Measurements from ENCODE around the gene TBX20. TPM values are rescaled to one million over a fixed set of nuclear protein-coding genes. Genes with fewer than 3 reads are reported as not detected.
"Not testable (repeated sequence)": the region's sequence is repeated elsewhere in the genome, so short reads cannot be mapped to it uniquely, and the experiment has no call there.

TBX20 gene
- total RNA-seq, 1 experiment from 2014 or later, result not detected

- not testable (repeated sequence) for H2BK15ac ChIP-seq (ENCODE audit: low read depth, low read length); H2BK120ac ChIP-seq (ENCODE audit: low read depth, low read length, poor library complexity, severe bottlenecking); H4K5ac ChIP-seq (ENCODE audit: insufficient read length, low read depth, low read length); H3K9me3 ChIP-seq (ENCODE audit: control insufficient read depth, low read depth, low read length); H3K23ac ChIP-seq (ENCODE audit: insufficient read length, low read depth, low read length); H2BK20ac ChIP-seq (ENCODE audit: low read depth, low read length, poor library complexity, severe bottlenecking); H3K4me2 ChIP-seq (ENCODE audit: insufficient read depth, insufficient read length, low read length); H3K4me1 Mint-ChIP-seq; H3K4ac ChIP-seq (ENCODE audit: low read depth, low read length); H3K4me1 ChIP-seq (ENCODE audit: insufficient read depth, low read length); H3K79me2 ChIP-seq (ENCODE audit: insufficient read depth, low read length); H4K8ac ChIP-seq (replicated peaks; ENCODE audit: insufficient read length, low read depth, low read length); H3K9ac ChIP-seq (ENCODE audit: extremely low read depth, insufficient read length, low read length); H3K79me1 ChIP-seq (ENCODE audit: insufficient read depth, low read depth, low read length, poor library complexity, severe bottlenecking); H3T11ph ChIP-seq (ENCODE audit: low read length); H3K27ac Mint-ChIP-seq; H3K27me3 ChIP-seq (ENCODE audit: insufficient read depth, low read length); DNase-seq; H3K27me3 Mint-ChIP-seq (ENCODE audit: low read depth); H2BK5ac ChIP-seq (ENCODE audit: insufficient read length, low read length); H3K56ac ChIP-seq (ENCODE audit: insufficient read length, low read depth, low read length); H4K91ac ChIP-seq (ENCODE audit: insufficient read length, low read depth, low read length); H3K9me3 Mint-ChIP-seq; H3K27ac ChIP-seq (ENCODE audit: insufficient read length, low read depth, low read length); H3K4me3 Mint-ChIP-seq; H4K20me1 ChIP-seq (ENCODE audit: control insufficient read depth, insufficient read depth, insufficient read length); H2BK12ac ChIP-seq (ENCODE audit: insufficient read length, low read depth, low read length); H3K23me2 ChIP-seq (ENCODE audit: insufficient read length, low read depth, low read length, poor library complexity, severe bottlenecking); H3K18ac ChIP-seq (ENCODE audit: insufficient read length, low read depth, low read length); H3K36me3 Mint-ChIP-seq (ENCODE audit: insufficient read depth in 1 of 3, low read depth in 3 of 3); H2AK5ac ChIP-seq (ENCODE audit: insufficient read length, low read length); H2AFZ ChIP-seq (ENCODE audit: low read length); H3K14ac ChIP-seq (ENCODE audit: insufficient read depth, low read length)
- no CpG with 5 or more reads among the region's 1 CpG for WGBS (ENCODE audit: extremely low coverage, insufficient read length, low lambda C conversion rate)
These were observed 86.7 kb downstream of the TBX20 start for GRCh38 chr7:35167158-35167557.

DNA sequence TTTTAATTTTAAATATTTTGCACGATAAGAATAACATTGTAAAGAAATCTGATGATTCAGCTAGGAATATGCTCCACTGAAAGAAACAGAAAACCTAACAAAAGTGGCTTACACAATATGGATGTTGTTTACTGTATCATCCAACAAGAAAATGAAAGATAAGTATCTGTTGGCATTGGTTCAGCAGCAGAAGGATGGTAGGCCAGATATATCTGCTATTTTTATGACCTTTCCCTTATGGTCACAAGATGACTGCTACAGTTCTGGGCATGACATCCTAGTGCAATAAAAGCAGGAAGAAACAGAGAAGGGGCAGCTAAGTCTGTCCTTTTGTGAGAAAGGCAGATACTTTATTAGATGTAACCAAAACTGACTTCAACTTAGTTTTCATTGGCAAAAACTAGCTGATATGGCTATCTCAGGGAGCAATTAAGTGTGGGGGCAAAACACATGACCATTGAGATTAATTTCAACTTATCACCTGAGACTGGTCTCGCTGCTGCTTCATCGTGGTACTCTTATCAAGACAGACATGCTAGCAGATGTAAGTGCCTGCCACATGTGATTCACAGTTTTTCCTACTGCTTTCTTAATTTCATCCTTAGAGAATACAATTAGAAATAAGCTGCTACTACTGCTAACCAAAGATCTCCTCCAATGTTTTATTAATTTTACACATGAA is 92.7 kb downstream of the TBX20 start:
- H3K79me2 ChIP-seq (ENCODE audit: insufficient read depth, low read length); H3K27me3 ChIP-seq (ENCODE audit: insufficient read depth, low read length); H3K4me1 Mint-ChIP-seq; H3K36me3 Mint-ChIP-seq (ENCODE audit: insufficient read depth in 1 of 3, low read depth in 3 of 3); H4K20me1 ChIP-seq (ENCODE audit: control insufficient read depth, insufficient read depth, insufficient read length); H2AK5ac ChIP-seq (ENCODE audit: insufficient read length, low read length); H3K27me3 Mint-ChIP-seq (ENCODE audit: low read depth); H3K14ac ChIP-seq (ENCODE audit: insufficient read depth, low read length); H4K8ac ChIP-seq (replicated peaks; ENCODE audit: insufficient read length, low read depth, low read length); H3K23ac ChIP-seq (ENCODE audit: insufficient read length, low read depth, low read length); H4K91ac ChIP-seq (ENCODE audit: insufficient read length, low read depth, low read length); H2BK120ac ChIP-seq (ENCODE audit: low read depth, low read length, poor library complexity, severe bottlenecking); H3K23me2 ChIP-seq (ENCODE audit: insufficient read length, low read depth, low read length, poor library complexity, severe bottlenecking); H2AFZ ChIP-seq (ENCODE audit: low read length); H2BK15ac ChIP-seq (ENCODE audit: low read depth, low read length); H3K9ac ChIP-seq (ENCODE audit: extremely low read depth, insufficient read length, low read length); H3K56ac ChIP-seq (ENCODE audit: insufficient read length, low read depth, low read length); H3K79me1 ChIP-seq (ENCODE audit: insufficient read depth, low read depth, low read length, poor library complexity, severe bottlenecking); H2BK20ac ChIP-seq (ENCODE audit: low read depth, low read length, poor library complexity, severe bottlenecking); H3K4me1 ChIP-seq (ENCODE audit: insufficient read depth, low read length); H3T11ph ChIP-seq (ENCODE audit: low read length); H3K4me3 Mint-ChIP-seq; H3K27ac ChIP-seq (ENCODE audit: insufficient read length, low read depth, low read length); H4K5ac ChIP-seq (ENCODE audit: insufficient read length, low read depth, low read length); H3K9me3 Mint-ChIP-seq; H2BK12ac ChIP-seq (ENCODE audit: insufficient read length, low read depth, low read length); H3K18ac ChIP-seq (ENCODE audit: insufficient read length, low read depth, low read length); H3K4ac ChIP-seq (ENCODE audit: low read depth, low read length); H3K27ac Mint-ChIP-seq; H3K9me3 ChIP-seq (ENCODE audit: control insufficient read depth, low read depth, low read length); DNase-seq; H2BK5ac ChIP-seq (ENCODE audit: insufficient read length, low read length); H3K4me2 ChIP-seq (ENCODE audit: insufficient read depth, insufficient read length, low read length): not testable (repeated sequence)
- no CpG with 5 or more reads among the region's 3 CpGs for WGBS (ENCODE audit: extremely low coverage, insufficient read length, low lambda C conversion rate)
